Activated naive CD4-positive, alpha-beta T cell treated with anti-CD3 and anti-CD28 coated beads, Interleukin-2, amount 50 U/mL, for 72 hours (primary cell): ENCODE measurements around the gene SCARF1. TPM values are rescaled to one million over a fixed set of nuclear protein-coding genes. Genes with fewer than 3 reads are reported as not detected.

Source experiments
- ATAC-seq, 2 donors: fragments of 150-1000 bp; cut with Tn5 transposase; 2 replicates each; pipeline ENCODE4 v1.10.0; 2021; ENCODE audit warnings: mild to moderate bottlenecking in 2 of 2, moderate library complexity in 2 of 2
- DNase-seq, 2 donors: peaks; one replicate each; pipeline ENCODE4 v3.0.0; 2021 to 2022; ENCODE audit warnings: low spot score in 2 of 2
- H3K27ac Mint-ChIP-seq, 2 donors: one replicate each; pipeline ENCODE4 v1.8.0; 2022; ENCODE audit warnings: mild to moderate bottlenecking in 2 of 2, mixed read lengths in 2 of 2
- H3K36me3 Mint-ChIP-seq, 2 donors: one replicate each; pipeline ENCODE4 v1.8.0; 2022; ENCODE audit warnings: mixed read lengths in 2 of 2
- H3K9me3 Mint-ChIP-seq, 2 donors: one replicate each; pipeline ENCODE4 v1.8.0; 2022; ENCODE audit warnings: mixed read lengths in 2 of 2
- total RNA-seq, 2 donors: library from RNA; stranded (reverse); gene quantifications; one replicate each; pipeline ENCODE4 v1.2.3, GENCODE V29; 2022

The SCARF1 gene
- total RNA-seq, 2 donors from 2014 or later = 1.1 to 2.3 TPM

GRCh38 chr17:1650731-1651558 is 5.4 kb upstream of the SCARF1 start:
- DNase-seq = no peak
- Mint-ChIP-seq H3K9me3 (no peaks in the 10 kb centered on the region), H3K27ac (no peak overlapping the region), H3K36me3 (peaks cover 8% of the 10 kb centered on the region in 2 donors)
- no peak for ATAC-seq

- no peaks in the 10 kb centered on the region for H3K9me3 Mint-ChIP-seq
- peaks cover 8% of the 10 kb centered on the region in 2 donors for H3K36me3 Mint-ChIP-seq
- no peak within 1 kb of the TSS for H3K27ac Mint-ChIP-seq
- DNase-seq (no peak), ATAC-seq (peak; percentile 2 to 28)
Measured at GRCh38 chr17:1649844-1650501, 4.4 kb upstream of the SCARF1 start, which contains the start of gene RILP. TSS of gene RILP (minus strand) at chr17:1649866. CDS start at chr17:1649804, 62 bp downstream.

- peaks cover 4 to 6% of the 10 kb centered on the region in 2 donors for H3K36me3 Mint-ChIP-seq
- ATAC-seq (peak; percentile 76 to 85), DNase-seq (peak; percentile 92 to 96)
- H3K9me3 Mint-ChIP-seq = no peaks in the 10 kb centered on the region
- no peak overlapping the region for H3K27ac Mint-ChIP-seq
Measured at GRCh38 chr17:1648963-1649843, 3.7 kb upstream of the SCARF1 start.

- no peaks in the 10 kb centered on the region for H3K9me3 Mint-ChIP-seq
- peak in 1 of 2 donors; percentile 29 for ATAC-seq
- H3K27ac Mint-ChIP-seq = no peak overlapping the region
- H3K36me3 Mint-ChIP-seq = no peaks in the 10 kb centered on the region
- no peak for DNase-seq
Measured at GRCh38 chr17:1648173-1648962, 2.8 kb upstream of the SCARF1 start.

GRCh38 chr17:1647802-1648171 is 2.3 kb upstream of the SCARF1 start:
- DNase-seq (no peak), ATAC-seq (no peak)
- no peak overlapping the region for H3K27ac Mint-ChIP-seq
- no peaks in the 10 kb centered on the region for H3K9me3 Mint-ChIP-seq
- H3K36me3 Mint-ChIP-seq = no peaks in the 10 kb centered on the region

- DNase-seq (no peak), ATAC-seq (no peak)
- Mint-ChIP-seq H3K27ac (no peak overlapping the region), H3K9me3 (no peaks in the 10 kb centered on the region), H3K36me3 (no peaks in the 10 kb centered on the region)
Measured at GRCh38 chr17:1646199-1646875, 805 bp upstream of the SCARF1 start.

- ATAC-seq (peak in 1 of 2 donors; percentile 46), DNase-seq (peak in 1 of 2 donors; percentile 74)
- no peaks in the 10 kb centered on the region for H3K9me3 Mint-ChIP-seq
- no peaks in the 10 kb centered on the region for H3K36me3 Mint-ChIP-seq
- H3K27ac Mint-ChIP-seq = peak overlapping the region; percentile 91 to 95
Measured at GRCh38 chr17:1644493-1645206, 882 bp downstream of the SCARF1 start.

GRCh38 chr17:1643999-1644492 is 1.5 kb downstream of the SCARF1 start:
- ATAC-seq = peak in 1 of 2 donors; percentile 41
- no peaks in the 10 kb centered on the region for H3K36me3 Mint-ChIP-seq
- H3K27ac Mint-ChIP-seq = peak overlapping the region; percentile 91 to 95
- H3K9me3 Mint-ChIP-seq = no peaks in the 10 kb centered on the region
- DNase-seq = no peak

GRCh38 chr17:1643293-1643998 is 2.1 kb downstream of the SCARF1 start:
- DNase-seq (peak in 1 of 2 donors; percentile 35), ATAC-seq (peak; percentile 27 to 42)
- Mint-ChIP-seq H3K9me3 (no peaks in the 10 kb centered on the region), H3K27ac (peak overlapping the region in 1 of 2 donors; percentile 91), H3K36me3 (no peaks in the 10 kb centered on the region)

GRCh38 chr17:1641065-1641403 is 4.5 kb downstream of the SCARF1 start:
- no peaks in the 10 kb centered on the region for H3K9me3 Mint-ChIP-seq
- ATAC-seq (no peak), DNase-seq (no peak)
- H3K36me3 Mint-ChIP-seq = no peaks in the 10 kb centered on the region
- no peak overlapping the region for H3K27ac Mint-ChIP-seq

- DNase-seq (no peak), ATAC-seq (no peak)
- H3K9me3 Mint-ChIP-seq = no peaks in the 10 kb centered on the region
- H3K36me3 Mint-ChIP-seq = no peaks in the 10 kb centered on the region
- no peak overlapping the region for H3K27ac Mint-ChIP-seq
Measured at GRCh38 chr17:1640329-1641064, 5.0 kb downstream of the SCARF1 start.

GRCh38 chr17:1639549-1640180 is 5.9 kb downstream of the SCARF1 start:
- peak overlapping the region in 1 of 2 donors; percentile 34 for H3K27ac Mint-ChIP-seq
- DNase-seq (no peak), ATAC-seq (no peak)
- H3K9me3 Mint-ChIP-seq = no peaks in the 10 kb centered on the region
- H3K36me3 Mint-ChIP-seq = no peaks in the 10 kb centered on the region

- ATAC-seq = no peak
- H3K36me3 Mint-ChIP-seq = no peaks in the 10 kb centered on the region
Measured at GRCh38 chr17:1638624-1639300, 6.8 kb downstream of the SCARF1 start.

More at GRCh38 chr17:1638624-1639300, 6.8 kb downstream of the SCARF1 start:
- no peak for DNase-seq
- peak overlapping the region in 1 of 2 donors; percentile 34 for H3K27ac Mint-ChIP-seq
- no peaks in the 10 kb centered on the region for H3K9me3 Mint-ChIP-seq
